HG03520 (cell line): ENCODE measurements around the gene APBB2.

Experiments
- ATAC-seq: cut with Tn5 transposase; IDR thresholded peaks from one replicate; pipeline ENCODE4 v1.9.1; 2021; ENCODE audit warnings: mild to moderate bottlenecking, moderate library complexity; ENCODE audit not compliant: unreplicated experiment

The APBB2 gene

GRCh38 chr4:41214136-41214824 is at the start of gene APBB2:
Gene APBB2 (minus strand): TSS chr4:41214542. CDS start chr4:41033254, 181,288 bp downstream.
- peak; percentile 40 for ATAC-seq

DNA sequence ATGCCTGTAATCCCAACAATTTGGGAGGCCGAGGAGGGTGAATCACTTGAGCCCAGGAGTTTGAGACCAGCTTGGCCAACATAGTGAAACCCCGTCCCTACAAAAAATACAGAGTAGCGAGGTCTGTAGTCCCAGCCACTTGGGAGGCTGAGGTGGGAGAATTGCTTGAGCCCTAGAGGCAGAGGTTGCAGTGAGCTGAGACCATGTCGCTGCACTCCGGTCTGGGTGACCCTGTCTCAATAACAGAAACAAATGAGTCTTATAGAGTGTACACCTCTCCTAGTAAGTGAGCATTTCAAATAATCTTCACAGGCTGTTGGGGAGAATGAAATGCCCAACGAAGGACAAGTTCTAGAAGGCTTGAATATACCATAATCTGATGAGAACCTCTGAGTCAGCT is 47.9 kb upstream of the APBB2 start:
- ATAC-seq: no peak

DNA sequence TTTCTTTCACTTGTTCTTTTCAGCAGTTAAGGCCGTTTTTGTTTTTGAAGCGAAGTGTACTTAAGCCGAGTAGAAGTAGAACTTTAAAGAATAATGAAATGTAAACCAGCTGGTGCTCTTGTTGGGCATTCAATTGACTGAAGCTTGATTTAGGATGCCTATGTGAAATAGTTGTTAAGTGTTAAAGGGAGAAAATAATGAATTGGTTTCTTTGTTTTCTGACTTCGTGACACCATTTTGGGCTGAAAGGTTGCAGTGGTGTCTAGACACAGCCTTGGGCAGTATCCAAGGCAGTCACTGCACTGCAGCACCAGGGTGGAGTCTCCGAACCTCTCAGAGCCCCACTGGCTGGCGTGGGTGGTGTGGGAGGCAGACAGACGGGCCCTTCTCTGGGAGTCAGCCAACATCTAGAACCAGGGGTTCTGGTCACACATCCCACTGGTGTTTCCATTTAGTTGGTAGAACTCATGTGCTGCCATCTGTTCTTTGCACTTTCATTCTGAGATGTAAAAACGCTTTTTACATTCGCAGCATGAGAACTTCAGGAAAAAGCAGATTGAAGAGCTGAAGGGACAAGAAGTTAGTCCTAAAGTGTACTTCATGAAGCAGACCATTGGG is 45.9 kb upstream of the APBB2 start:
- no peak for ATAC-seq

DNA sequence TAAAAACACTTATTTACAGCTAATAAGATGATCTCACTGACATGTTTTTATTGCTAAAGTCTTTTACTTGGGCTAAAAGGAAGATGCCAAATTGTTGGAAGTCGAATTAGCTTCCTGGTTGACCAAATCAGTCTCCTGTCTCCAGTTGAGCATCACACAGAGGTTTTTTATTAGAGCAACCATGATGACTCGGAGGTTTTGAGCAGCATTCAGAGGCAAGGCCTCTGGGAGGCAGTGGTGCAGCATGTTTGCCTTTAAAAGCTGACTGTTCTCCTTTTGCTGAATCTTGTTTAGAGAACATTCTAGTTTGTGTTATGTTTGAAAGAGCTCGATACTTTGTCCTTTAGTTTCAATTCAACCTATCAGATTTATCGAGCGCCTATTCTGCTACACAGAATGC is 44.4 kb upstream of the APBB2 start:
- ATAC-seq: no peak

DNA sequence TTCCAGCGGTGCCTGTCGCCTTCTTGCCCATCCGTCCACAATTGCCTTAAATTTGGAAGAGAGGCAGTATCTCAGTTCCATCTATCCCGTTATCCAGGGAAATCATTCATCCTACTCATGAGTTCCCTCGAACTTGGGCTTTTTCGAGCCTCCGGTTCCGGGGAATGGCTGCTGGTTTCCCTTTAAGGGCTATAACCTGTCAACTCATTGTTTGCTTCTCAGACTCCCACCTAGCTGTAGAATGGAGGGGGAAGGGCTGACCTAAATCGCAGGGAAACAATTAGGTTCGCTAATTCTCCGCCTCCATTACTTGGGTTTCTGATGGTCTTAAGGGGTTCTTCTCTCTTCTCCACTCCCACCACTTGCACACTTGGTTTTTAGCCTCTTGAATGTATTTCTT is 43.6 kb upstream of the APBB2 start:
- ATAC-seq: no peak

DNA sequence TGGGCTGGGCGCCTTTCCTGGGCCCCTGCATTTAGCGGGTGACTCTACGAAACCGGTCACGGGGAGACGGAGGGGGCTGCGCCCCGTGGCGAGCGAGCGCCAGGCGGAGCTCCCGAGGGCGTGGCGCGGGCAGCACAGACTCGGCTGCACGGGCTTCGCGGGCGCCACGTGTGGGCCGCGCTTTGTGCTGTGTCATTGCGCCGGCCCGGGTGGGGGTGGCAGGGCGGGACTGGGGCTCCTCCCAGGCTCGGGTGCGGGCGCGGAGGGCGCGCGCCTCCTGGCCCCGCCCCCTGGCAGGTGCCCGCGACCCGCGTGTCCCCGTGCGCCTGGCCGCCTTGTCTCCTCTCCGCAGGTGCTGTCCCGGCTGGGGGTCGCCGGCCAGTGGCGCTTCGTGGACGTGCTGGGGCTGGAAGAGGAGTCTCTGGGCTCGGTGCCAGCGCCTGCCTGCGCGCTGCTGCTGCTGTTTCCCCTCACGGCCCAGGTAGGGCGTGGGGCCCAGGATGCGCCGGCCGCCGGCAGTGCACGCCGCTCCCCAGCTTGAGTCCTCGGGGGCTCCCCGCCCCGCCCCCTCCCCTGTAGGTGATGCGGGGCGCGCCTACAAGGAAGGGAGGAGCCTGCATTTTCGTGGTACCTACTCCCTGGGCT is 43.0 kb upstream of the APBB2 start:
- peak; percentile 59 for ATAC-seq

DNA sequence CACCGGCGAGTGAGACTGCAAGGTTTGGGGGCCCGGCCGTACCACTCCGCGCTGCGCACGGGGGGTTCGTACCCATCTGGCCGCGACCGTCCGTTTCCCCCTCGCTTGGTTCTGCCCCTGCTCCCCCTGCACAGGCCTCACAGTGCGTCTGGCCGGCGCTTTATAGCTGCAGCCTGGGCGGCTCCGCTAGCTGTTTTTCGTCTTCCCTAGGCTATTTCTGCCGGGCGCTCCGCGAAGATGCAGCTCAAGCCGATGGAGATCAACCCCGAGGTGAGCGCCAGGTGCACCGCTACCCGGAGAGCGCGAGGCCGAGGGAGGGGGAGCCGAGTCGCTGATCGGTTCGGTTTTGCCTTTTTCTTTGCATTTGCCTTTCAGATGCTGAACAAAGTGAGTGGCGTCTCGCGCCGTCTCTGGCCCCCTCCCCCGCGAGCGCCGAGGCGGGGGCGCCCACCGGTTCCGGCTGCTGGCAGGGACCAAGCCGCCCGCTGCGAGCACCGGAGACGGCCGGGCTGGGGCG is 42.5 kb upstream of the APBB2 start, which contains the start of gene UCHL1:
UCHL1 (plus strand) TSS at position 189 of the 517 bp plus-strand sequence; CDS start at position 238, 49 bp downstream.
- peak; percentile 60 for ATAC-seq

DNA sequence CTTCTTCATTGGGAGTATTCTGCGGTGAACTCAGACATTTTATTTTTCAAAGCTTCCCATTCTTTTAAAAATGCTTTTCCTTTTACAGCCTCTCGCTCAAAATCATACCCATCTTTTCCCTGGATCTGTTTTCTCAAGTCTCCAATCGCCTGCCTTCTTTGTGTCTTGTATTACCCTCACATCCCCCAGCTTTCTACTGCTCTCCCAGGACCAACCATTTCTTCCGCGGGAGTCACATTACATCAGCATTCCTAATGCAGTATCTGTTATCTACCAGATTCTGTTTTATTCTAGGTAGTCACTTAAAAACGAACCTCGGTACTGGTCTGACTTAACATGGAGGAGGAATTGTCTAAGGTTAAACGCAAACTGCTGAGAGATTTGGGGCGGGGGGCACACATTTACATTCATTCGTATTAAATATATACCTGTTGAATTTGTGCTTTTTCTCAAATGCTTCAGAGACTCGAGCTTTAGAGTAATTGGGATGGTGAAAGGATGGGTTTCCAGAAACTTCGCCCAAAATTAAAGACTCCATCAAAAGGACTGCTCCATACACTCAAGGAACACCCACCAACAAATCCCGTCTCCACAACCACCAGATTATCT is 41.9 kb upstream of the APBB2 start:
- no peak for ATAC-seq

DNA sequence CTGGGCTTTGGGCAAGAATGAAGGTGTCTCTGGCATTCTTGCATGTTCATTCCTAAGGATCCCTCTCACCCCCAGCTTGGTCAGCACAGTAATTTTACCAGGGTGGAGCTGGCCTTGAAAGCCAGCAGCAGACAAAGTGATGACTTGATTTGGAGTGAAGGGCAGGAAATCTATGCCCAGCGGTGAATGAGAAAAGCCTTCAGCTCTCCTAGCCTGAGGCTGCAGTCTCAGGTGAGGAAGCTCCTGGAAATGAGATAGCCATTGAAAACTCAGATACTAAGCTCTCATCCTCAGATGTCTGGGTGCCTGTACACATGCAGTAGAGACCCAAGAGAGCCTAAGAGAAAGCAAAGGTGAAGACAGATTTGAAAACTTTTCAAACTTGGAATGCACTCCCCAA is 31.6 kb upstream of the APBB2 start:
- ATAC-seq: no peak

GRCh38 chr4:41241919-41242318 is 27.6 kb upstream of the APBB2 start:
- ATAC-seq: no peak

- ATAC-seq: no peak
Observed at GRCh38 chr4:41236508-41236907, 22.2 kb upstream of the APBB2 start.

GRCh38 chr4:41236032-41236431 is 21.7 kb upstream of the APBB2 start:
- ATAC-seq: no peak

GRCh38 chr4:41232856-41233255 is 18.5 kb upstream of the APBB2 start:
- no peak for ATAC-seq

DNA sequence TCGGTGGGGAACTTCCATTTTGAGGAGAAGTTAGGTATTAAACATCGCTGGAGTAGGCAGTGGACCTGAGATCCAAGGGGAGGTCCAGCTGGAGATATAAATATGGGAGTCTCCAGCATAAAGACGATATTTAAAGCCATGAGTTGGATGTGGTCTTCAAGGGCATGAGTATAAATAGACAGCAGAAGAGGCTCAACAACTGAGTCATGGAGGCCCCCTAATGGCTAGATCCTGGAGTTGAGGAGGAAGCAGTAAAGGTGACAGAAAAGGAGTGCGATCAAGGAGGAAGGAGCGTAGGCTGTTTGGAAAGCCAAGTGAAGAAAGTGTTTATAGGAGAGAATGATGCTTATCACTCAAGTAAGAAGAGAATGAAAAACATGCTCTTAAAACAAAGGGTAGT is 18.1 kb upstream of the APBB2 start:
- no peak for ATAC-seq

DNA sequence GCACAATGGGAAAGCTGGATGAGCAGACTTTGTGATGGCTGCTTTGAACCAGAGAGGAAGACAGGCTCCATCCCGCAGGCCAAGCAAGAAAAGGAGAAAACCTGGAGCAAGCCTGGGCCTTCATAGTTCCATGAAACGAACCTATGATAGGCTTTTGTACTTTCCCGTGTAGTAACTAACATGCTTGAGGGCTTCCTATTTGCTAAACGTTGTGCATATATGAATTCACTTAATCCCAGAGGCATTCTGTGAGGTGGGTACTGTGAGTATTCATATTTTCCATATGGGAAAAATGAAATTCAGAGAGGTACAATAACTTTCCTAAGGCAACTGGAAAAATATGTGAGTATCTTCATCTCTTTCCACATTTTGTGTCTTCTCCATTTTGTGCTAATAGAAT is 13.6 kb upstream of the APBB2 start:
- ATAC-seq: no peak

DNA sequence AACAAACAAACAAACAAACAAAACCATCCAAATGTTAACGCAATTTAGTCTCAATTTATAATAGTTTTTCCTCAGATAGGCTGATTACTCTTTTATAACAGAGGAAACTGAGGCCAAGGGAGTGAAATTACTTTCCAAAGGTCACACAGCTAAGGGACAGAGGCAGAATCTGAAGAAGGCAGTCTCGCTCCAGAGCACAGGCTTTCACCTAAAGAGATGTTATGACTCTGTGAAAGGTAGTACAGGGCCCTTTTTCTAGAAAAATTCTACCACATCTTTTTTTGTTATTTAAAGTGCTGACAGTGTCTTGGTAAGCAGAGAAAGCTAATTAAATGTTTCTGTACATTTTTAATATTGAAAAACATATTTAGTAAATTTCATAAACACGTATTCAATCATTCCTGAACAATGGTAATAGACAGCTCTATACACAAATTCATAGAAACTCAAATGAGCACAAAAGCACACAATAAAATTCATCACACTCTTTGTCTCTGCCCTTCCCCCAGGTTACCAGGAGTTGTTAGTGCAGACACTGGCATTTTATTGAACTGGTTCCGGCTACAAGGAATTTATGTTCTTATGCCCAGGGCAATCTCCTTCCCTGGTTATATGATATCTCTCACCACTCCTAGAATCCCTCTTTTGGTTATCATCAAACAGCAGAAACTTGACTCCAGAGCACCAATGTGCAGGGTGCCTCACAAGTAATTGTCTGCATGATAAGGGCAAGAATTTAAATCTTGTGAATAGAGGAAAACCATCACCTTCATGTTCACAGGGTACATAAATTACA is 7.7 kb upstream of the APBB2 start:
- ATAC-seq: no peak

DNA sequence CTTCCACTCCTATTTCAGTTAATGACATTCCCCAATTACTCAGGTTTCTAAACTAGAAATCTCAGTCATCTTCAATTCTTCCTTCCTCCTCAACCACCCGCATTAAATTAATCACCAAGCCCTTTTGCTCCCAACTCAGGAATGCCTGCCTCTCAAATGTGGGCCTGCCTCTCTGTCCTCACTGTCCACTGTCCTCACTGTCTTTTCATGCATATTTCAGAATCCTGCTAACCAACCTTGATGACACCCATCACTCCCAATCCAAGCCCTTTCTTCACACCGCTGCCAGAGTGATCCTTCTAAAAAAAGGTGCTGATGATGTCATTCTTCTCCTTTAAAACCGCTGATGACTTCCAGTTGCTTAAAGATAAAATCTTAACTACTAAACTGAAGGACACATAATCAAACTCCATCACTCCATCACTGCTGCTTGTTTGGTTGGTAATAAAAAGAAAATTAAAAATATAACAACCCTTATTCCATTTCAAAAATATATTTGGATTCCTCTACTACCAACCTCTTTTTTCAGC is 5.1 kb upstream of the APBB2 start:
- ATAC-seq: no peak

- no peak for ATAC-seq
Observed at GRCh38 chr4:41218703-41219102, 4.4 kb upstream of the APBB2 start.

DNA sequence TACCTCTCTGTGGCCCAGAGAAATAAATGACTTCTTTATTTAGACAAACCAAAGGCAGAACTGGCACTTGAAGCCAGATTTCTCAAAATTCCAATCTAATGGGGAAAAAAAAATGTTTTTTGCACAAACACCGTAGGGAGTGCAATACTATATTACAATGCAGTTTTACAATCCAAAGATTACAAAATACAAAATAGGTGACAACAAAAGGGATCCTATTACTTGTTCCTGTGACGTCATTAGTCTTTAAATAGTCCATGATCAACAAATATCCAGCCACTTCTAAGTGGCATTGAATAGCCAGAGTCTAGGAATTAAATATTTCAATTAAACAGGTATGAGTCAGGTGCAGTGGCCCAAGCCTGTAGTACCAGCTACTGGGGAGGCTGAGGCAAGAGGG is 3.0 kb upstream of the APBB2 start:
- no peak for ATAC-seq

- ATAC-seq: no peak
Observed at GRCh38 chr4:41217020-41217333, 2.6 kb upstream of the APBB2 start.
